Stimulated activated memory B cell treated with anti-CD40 and anti-IgM and Interleukin-4, amounts not matched to agents 10 μg/mL and 1 μg/mL and 100 μg/mL, for 72 hours (primary cell): ENCODE data around the gene WEE2.
"Not testable (repeated sequence)": the region's sequence is repeated elsewhere in the genome, so short reads cannot be mapped to it uniquely, and the experiment has no call there.

Experiments
- ATAC-seq: fragments of 150-1000 bp; cut with Tn5 transposase; 2 replicates; pipeline ENCODE4 v1.10.0; 2021
- H3K27ac Mint-ChIP-seq: one replicate; pipeline ENCODE4 v1.8.0; 2022; ENCODE audit warnings: mild to moderate bottlenecking, mixed read lengths
- H3K27me3 Mint-ChIP-seq: one replicate; pipeline ENCODE4 v1.8.0; 2022; ENCODE audit warnings: mixed read lengths
- H3K36me3 Mint-ChIP-seq: one replicate; pipeline ENCODE4 v1.8.0; 2022; ENCODE audit warnings: mixed read lengths
- H3K4me1 Mint-ChIP-seq: one replicate; pipeline ENCODE4 v1.8.0; 2022; ENCODE audit warnings: mixed read lengths
- H3K4me3 Mint-ChIP-seq: one replicate; pipeline ENCODE4 v1.8.0; 2022; ENCODE audit warnings: mild to moderate bottlenecking, moderate library complexity, mixed read lengths
- H3K9me3 Mint-ChIP-seq: one replicate; pipeline ENCODE4 v1.8.0; 2022; ENCODE audit warnings: mixed read lengths

Gene WEE2

DNA sequence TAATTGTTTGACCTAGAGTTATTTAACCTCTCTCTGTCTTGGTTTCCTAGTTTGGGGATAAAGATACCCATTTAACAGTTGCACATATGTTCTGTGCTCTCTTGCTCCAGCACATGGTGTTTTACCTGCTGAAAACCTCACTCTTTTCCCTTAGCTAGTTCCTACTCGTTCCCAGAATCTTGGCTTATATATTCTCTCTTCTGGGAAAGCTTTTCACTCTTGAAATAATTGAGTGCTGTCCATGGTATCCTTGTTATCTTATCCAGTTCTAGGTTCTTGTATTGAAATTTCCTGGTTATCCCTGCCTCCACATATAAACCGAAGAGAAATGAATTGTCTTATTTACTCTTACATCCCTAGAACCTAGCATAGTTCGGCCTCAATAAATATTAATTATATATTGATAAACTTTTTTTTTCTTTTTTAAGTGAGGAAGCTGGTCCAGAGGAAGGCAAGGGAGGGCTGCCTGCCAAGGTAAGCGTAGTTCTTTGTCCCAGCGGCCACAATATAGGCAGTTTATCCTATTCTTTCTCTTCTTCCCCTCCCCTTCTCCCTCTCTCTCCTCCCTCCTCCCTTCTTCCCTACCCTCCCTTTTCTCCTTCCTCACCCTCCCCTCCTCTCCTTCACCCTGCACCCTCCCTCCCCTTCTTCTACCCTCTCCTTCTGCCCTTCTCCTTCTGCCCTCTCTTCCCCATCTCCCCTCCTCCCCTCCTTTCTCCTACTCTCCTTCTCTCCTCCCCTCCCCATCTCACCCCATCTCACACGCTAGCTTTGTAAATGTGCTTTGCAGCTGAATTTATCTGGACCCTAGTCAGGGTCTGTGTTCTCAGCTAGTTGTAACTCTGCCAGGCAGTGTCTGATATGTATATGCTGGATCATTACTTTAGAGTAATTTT is 7.9 kb downstream of the WEE2 start:
- Mint-ChIP-seq H3K4me1 (no peaks in the 10 kb centered on the region), H3K27ac (no peak overlapping the region), H3K36me3 (peaks cover 6% of the 10 kb centered on the region), H3K27me3 (no peaks in the 10 kb centered on the region), H3K4me3 (no peak overlapping the region), H3K9me3 (no peaks in the 10 kb centered on the region)
- ATAC-seq = no peak

DNA sequence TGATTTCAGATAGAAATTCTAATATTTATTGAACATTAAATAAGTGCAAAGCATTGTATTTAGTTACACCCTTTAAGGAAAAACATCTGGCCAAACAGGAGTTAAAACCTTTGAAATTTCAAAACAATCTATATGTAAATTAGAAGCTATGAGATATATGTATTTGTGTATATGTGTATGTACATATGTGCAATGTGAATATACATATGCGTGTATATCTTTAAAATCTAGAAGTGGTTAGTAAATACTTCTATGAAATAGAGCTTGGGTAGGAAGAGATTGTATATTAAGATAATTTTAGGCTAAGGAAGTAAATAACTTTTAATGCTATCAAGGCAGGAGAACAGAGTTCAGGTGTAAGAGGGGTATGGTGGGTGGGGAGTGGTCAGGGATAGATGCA is 9.3 kb downstream of the WEE2 start:
- Mint-ChIP-seq H3K27me3 (no peaks in the 10 kb centered on the region), H3K4me3 (no peak overlapping the region), H3K36me3 (peaks cover 5% of the 10 kb centered on the region), H3K27ac (no peak overlapping the region), H3K4me1 (no peaks in the 10 kb centered on the region), H3K9me3 (no peaks in the 10 kb centered on the region)
- no peak for ATAC-seq

DNA sequence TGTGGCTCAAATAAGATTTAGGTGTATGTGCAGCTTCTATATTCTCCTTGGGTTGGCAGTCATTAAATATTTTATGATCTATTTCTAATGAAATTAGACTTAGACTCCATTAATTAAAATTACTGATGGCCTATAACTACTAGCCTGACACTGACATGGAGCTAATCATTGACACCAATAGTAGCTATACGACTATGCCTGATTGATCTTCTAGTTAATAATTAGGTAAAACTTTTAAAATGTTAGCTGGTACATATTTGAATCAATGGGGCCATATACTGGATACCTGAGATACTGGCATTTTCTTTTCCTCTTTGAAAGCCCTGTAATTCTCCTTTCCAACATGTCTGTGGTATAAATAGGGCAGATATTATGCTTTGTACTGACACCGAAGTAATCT is 14.4 kb downstream of the WEE2 start:
- no peak for ATAC-seq
- H3K36me3 Mint-ChIP-seq = peaks cover 5% of the 10 kb centered on the region
- no peaks in the 10 kb centered on the region for H3K4me1 Mint-ChIP-seq
- H3K9me3 Mint-ChIP-seq = no peaks in the 10 kb centered on the region
- no peak overlapping the region for H3K4me3 Mint-ChIP-seq
- H3K27me3 Mint-ChIP-seq = no peaks in the 10 kb centered on the region
- no peak overlapping the region for H3K27ac Mint-ChIP-seq

DNA sequence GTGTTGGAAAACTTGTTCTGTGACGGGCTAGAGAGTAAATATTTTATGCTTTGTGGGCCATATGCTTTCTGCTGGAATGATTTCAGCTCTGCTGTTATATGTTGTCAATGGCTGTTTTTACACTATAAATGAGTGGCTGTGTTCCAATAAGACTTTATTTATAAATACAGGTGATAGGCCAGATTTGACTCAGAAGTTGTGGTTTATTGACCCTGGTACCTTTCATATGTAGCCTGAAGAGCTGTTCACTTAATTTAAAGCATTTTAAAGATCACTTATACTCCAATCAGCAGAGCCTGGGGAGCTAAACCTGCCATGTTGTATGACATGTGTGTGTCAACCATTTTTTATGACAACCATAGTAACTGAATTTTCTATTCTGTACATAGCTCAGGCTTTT is 20.9 kb downstream of the WEE2 start:
- Mint-ChIP-seq H3K27me3 (no peaks in the 10 kb centered on the region), H3K9me3 (no peaks in the 10 kb centered on the region), H3K4me3 (no peak overlapping the region), H3K36me3 (no peaks in the 10 kb centered on the region), H3K4me1 (no peaks in the 10 kb centered on the region), H3K27ac (no peak overlapping the region)
- no peak for ATAC-seq

DNA sequence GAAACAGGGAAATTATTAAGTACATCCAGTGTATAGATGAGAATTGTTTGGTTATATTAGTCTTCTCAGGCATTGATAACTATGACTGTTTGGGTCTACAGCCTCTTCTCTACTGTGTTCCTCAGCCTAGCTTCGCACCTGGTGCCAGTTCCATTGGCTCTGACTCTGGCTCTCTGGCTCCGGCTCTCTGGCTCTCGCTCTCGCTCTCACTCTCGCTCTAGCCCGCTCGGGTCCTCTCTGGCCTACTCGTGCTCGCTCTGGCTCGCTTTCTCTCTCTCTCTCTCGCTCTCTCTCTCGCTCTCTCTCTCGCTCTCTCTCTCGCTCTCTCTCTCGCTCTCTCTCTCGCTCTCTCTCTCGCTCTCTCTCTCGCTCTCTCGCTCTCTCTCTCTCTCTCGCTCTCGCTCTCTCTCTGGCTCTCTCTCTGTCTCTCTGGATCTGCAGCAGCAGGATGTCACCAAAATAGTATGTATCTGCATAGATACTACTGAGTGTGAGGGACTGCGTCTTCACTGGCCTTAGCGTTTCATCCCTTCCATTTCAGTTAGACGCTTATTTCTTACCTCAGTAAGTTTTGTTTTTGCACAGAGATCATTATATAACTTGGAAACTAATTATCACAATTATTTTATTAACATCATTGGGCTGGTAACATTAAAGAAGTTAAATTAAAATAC is 23.5 kb downstream of the WEE2 start:
- no peak overlapping the region for H3K27ac Mint-ChIP-seq

DNA sequence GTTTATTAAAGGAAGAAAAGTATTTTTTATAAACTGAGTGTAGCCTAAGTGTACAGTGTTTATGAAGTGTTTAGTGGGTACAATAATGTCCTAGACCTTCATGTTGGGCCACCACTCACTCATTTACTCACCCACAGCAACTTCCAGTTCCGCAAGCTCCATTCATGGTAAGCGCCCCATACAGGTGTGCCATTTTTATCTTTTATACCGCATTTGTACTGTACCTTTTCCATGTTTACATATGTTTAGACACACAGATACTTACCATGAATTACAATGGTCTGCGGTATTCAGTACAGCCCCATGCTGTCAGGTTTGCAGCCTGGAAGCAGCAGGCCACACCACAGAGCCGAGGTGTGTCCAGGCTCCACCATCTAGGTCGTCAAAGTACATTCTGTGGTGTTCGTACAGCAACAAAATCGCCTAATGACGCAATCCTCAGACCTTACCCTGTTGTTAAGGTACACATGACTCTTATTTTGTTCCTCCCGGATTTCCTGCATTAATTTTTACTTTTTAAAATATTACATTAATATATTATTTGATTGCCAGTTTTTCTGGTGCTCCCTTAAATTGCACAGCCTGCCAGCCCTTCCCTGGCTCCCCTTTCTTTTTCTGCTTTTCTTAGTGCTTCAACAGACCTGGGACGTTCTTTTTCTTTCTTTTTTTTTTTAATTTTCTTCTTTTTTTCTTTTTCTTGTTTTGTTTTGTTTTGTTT is 29.1 kb downstream of the WEE2 start:
- peaks cover 18% of the 10 kb centered on the region for H3K36me3 Mint-ChIP-seq
- peaks cover 45% of the 10 kb centered on the region for H3K4me1 Mint-ChIP-seq
- H3K9me3 Mint-ChIP-seq = no peaks in the 10 kb centered on the region
- ATAC-seq = no peak
- H3K27ac Mint-ChIP-seq = peak overlapping the region; percentile 99
- no peaks in the 10 kb centered on the region for H3K27me3 Mint-ChIP-seq
- H3K4me3 Mint-ChIP-seq = peak overlapping the region; percentile 99

More for the DNA sequence above, 23.5 kb downstream of the WEE2 start:
- H3K4me1 Mint-ChIP-seq = peaks cover under 1% of the 10 kb centered on the region
- no peaks in the 10 kb centered on the region for H3K9me3 Mint-ChIP-seq
- H3K4me3 Mint-ChIP-seq = no peak overlapping the region
- no peak for ATAC-seq
- H3K27me3 Mint-ChIP-seq = no peaks in the 10 kb centered on the region
- H3K36me3 Mint-ChIP-seq = no peaks in the 10 kb centered on the region

DNA sequence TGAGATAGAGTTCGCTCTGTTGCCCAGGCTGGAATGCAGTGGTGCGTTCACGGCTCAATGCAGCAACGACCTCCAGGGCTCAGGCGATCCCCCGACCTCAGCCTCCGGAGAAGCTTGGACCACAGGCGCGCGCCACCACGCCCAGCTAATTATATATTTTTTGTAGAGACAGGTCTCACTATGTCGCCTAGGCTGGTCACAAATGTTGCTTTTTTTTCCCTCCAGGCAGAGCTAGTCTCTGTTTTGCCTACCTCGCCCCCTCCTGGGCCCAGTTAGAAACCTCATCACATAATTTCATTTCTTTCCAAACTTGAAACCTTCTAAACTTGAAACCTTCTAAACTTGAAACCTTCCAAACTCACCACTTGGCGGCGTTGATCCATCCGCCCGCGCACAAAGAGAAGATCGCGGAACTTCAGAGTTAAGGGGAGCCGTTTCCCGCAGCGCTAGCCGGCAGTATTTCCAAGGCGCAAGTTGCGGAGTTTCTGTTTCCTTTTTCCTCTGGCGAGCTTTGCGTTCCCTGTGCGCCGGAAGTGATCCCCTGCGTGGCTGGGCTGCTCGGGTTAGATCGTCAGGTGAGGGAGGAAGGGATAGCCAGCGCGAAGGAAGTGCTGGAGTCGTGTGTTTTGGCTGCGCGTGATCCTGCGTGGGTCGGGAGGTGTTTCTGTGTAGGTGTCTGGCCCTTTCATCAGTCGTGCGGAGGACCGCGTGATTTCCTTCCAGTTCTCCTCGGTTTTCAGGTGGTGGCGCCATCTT is 29.9 kb downstream of the WEE2 start, which contains the start of gene SSBP1:
Gene SSBP1 (plus strand): TSS at position 523 of the 756 bp plus-strand sequence. CDS start 809 bp downstream, outside the sequence.
- ATAC-seq = peak; percentile 95
- H3K9me3 Mint-ChIP-seq = no peaks in the 10 kb centered on the region
- H3K4me3 Mint-ChIP-seq = peak within 1 kb of the TSS; percentile 99
- peaks cover 25% of the 10 kb centered on the region for H3K36me3 Mint-ChIP-seq
- no peaks in the 10 kb centered on the region for H3K27me3 Mint-ChIP-seq
- H3K27ac Mint-ChIP-seq = peak within 1 kb of the TSS; percentile 99
- H3K4me1 Mint-ChIP-seq = peaks cover 51% of the 10 kb centered on the region

DNA sequence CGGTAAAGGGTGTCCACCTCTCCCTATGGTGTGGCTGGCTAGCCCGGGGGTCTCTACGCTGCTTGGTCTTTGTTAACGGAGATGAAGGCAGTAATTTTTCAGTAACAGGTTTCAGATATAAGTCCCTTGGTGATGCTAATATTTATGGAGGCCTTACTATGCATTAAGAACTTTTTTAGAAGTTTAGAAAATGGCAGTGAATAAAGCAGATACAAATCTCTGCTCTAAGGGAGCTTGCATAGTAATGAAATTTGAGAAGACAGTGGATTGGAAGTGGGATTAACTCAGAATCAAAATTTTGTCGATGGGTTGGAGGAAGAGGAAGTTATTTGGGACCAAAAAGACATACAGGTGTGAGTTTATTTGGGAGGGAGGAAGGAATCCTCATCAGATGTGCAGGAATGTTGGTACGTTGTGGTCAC is 30.4 kb downstream of the WEE2 start:
- no peak for ATAC-seq
- peaks cover 31% of the 10 kb centered on the region for H3K36me3 Mint-ChIP-seq

DNA sequence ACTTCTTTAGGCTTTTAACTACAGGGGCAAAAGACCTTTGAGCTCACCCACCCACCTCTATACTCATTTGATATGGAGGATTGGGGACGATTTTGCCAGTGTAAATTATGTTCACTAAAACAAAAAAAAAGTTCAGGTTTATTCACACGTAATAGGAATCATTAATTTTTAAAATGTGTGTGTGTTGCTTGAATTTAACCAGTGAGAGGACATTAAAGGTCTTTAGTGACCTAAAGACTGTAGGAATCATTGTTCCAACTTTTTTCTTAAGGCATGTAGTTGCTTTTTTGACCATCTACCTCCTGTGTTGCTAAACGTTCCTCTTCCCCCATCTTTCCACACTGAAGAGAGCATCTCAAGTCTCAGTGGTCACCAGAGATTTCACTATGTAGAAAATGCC is 31.1 kb downstream of the WEE2 start:
- peak overlapping the region; percentile 99 for H3K27ac Mint-ChIP-seq
- no peaks in the 10 kb centered on the region for H3K27me3 Mint-ChIP-seq
- H3K4me1 Mint-ChIP-seq = peaks cover 56% of the 10 kb centered on the region
- H3K4me3 Mint-ChIP-seq = peak overlapping the region; percentile 99
- H3K9me3 Mint-ChIP-seq = no peaks in the 10 kb centered on the region
- no peak for ATAC-seq
- peaks cover 37% of the 10 kb centered on the region for H3K36me3 Mint-ChIP-seq

More for the DNA sequence above, 30.4 kb downstream of the WEE2 start:
- H3K27ac Mint-ChIP-seq = peak overlapping the region; percentile 99
- H3K4me1 Mint-ChIP-seq = peaks cover 54% of the 10 kb centered on the region
- no peaks in the 10 kb centered on the region for H3K9me3 Mint-ChIP-seq
- H3K27me3 Mint-ChIP-seq = no peaks in the 10 kb centered on the region
- H3K4me3 Mint-ChIP-seq = peak overlapping the region; percentile 99

DNA sequence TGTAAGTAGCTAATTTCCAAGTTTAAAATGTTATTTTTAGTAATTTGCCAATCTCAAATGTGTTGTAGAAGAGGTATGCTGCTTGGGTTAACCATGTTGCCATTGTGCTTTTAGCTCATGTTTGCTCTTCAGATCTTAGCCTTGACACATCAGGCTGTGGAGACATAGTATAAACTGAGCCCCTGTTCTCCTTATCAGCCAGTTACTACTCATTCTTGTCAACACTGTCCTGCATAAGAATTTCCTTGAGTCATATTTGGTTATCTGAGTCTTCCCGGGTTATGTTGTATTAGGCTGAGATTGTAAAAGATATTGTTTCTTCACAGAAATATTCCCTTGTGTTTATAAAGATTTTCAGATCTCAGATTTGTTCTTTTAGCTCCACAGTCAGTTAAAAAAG is 34.1 kb downstream of the WEE2 start:
- peak overlapping the region; percentile 42 for H3K27ac Mint-ChIP-seq
- H3K4me3 Mint-ChIP-seq = no peak overlapping the region
- ATAC-seq = no peak
- H3K4me1 Mint-ChIP-seq = peaks cover 49% of the 10 kb centered on the region
- H3K9me3 Mint-ChIP-seq = no peaks in the 10 kb centered on the region
- H3K27me3 Mint-ChIP-seq = no peaks in the 10 kb centered on the region
- peaks cover 60% of the 10 kb centered on the region for H3K36me3 Mint-ChIP-seq

DNA sequence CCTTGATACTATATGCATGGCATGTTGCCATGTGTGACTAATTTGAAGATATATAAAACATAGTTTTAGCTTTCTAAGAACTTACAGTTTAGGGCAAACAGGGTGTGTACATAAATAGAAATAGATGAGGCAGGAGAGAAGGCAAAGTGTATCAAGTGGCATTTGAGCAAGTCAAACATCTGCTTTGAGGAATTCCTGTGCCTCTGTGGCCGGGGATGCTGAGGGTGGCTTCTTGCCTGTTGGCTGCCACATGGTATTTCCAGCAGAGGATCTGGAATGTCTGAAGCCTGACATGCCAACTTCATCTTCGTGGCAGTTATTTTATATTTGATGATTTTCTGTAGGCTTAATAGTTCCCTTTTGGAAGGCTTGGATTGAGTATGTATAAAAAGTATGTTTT is 36.0 kb downstream of the WEE2 start:
- ATAC-seq = no peak
- Mint-ChIP-seq H3K27me3 (no peaks in the 10 kb centered on the region), H3K9me3 (no peaks in the 10 kb centered on the region), H3K4me1 (peaks cover 33% of the 10 kb centered on the region), H3K36me3 (peaks cover 69% of the 10 kb centered on the region), H3K4me3 (no peak overlapping the region), H3K27ac (no peak overlapping the region)

DNA sequence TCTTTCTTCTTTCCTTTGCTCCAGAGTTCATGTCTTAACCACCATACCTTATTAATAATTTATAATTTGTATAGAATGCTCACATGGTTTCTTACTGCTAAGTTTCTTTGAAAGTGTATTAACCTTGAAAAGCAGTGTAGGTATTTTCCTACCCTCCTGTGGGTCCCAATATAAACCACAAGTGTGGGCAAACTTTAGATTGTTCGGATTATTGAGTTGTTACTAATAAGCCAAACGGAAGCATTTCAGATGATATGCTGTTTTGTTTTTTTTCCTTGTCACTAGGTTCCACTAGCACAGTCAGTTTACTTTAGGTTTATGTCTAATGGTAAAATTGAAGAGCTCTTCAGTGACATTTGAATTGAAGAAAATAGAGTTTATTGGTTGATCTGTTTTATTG is 40.2 kb downstream of the WEE2 start:
- ATAC-seq = no peak
- Mint-ChIP-seq H3K4me3 (no peak overlapping the region), H3K9me3 (peaks cover 4% of the 10 kb centered on the region), H3K36me3 (peaks cover 83% of the 10 kb centered on the region), H3K27ac (no peak overlapping the region), H3K4me1 (peaks cover 4% of the 10 kb centered on the region), H3K27me3 (no peaks in the 10 kb centered on the region)

DNA sequence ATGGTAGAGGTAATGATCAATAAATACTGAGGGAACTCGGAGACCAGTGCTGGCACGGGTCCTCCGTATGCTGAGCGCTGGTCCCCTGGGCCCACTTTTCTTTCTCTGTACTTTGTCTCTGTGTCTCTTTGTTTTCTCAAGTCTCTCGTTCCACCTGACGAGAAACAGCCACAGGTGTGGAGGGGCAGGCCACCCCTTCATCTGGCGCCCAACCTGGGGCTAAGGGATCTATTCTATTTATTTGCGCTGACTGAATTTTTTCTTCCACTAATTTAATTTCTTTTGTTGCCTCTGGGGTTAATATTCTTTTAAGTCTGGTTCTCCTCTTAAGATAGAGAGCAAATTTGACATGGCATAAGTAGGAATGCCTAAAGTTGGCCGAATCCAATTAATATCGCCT is 43.8 kb downstream of the WEE2 start:
- H3K27me3 Mint-ChIP-seq, H3K4me1 Mint-ChIP-seq, H3K27ac Mint-ChIP-seq, H3K4me3 Mint-ChIP-seq, H3K9me3 Mint-ChIP-seq, ATAC-seq: not testable (repeated sequence)
- H3K36me3 Mint-ChIP-seq = peaks cover 87% of the 10 kb centered on the region

DNA sequence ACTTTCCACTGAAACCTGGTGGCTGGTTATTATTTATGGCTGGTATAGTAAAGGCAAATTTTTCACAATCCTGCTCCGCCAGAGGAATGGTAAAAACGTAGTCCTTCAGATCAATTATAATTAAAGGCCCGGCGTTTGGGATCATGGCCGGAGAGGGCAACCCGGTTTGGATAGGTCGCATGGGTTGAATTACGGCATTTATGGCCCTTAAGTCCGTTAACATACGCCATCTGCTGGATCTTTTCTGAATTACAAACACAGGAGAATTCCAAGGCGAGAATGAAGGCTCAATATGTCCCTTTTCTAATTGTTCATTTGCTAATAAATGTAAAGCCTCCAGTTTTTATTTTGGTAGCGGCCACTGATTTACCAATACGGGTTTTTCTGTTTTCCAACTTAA is 44.5 kb downstream of the WEE2 start:
- Mint-ChIP-seq H3K27ac (no peak overlapping the region), H3K27me3 (no peaks in the 10 kb centered on the region), H3K4me1 (peaks cover 6% of the 10 kb centered on the region), H3K4me3 (no peak overlapping the region), H3K36me3 (peaks cover 94% of the 10 kb centered on the region), H3K9me3 (peaks cover 4% of the 10 kb centered on the region)
- no peak for ATAC-seq

DNA sequence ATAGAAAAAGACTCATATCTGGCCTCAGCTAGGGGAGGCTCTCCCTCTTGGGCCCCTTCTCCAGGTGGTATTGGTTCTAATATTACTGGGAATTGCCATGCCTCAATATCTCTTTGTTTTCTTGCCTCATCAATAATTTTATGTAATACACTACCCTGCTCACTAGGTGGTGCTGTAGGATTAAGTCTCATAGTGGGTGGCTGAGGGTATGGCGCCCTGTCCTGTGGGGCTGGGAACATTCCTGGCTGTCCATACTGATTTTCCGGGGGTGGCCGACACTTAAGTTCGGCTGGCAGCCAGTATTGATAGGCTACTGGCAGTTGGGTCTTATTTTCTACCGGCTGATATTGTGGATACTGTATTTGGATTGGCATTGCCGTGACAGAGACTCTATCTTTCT is 46.8 kb downstream of the WEE2 start:
- no peaks in the 10 kb centered on the region for H3K27me3 Mint-ChIP-seq
- H3K27ac Mint-ChIP-seq = no peak overlapping the region
- H3K4me3 Mint-ChIP-seq = no peak overlapping the region
- ATAC-seq = no peak
- peaks cover 4% of the 10 kb centered on the region for H3K9me3 Mint-ChIP-seq
- peaks cover 99% of the 10 kb centered on the region for H3K36me3 Mint-ChIP-seq
- peaks cover 6% of the 10 kb centered on the region for H3K4me1 Mint-ChIP-seq
